H9 (cell line): ENCODE results near the gene QSOX2. TPM values are rescaled to one million over a fixed set of nuclear protein-coding genes. Genes with fewer than 3 reads are reported as not detected.

Source experiments
- DNase-seq: peaks from one replicate; pipeline ENCODE4 v3.0.0-alpha.2; 2017
- H2AFZ ChIP-seq: one replicate; pipeline ENCODE4 v1.6.1; 2013; ENCODE audit warnings: mild to moderate bottlenecking, low read length, control low read depth, moderate library complexity
- H2AK5ac ChIP-seq: 2 replicates; pipeline ENCODE4 v1.6.1; 2013; ENCODE audit warnings: low read length, control low read depth, mixed read lengths; ENCODE audit not compliant: insufficient read length
- H2BK120ac ChIP-seq: one replicate; pipeline ENCODE4 v1.6.1; 2013; ENCODE audit warnings: low read depth, mild to moderate bottlenecking, low read length, control low read depth, inconsistent platforms; ENCODE audit not compliant: poor library complexity, severe bottlenecking
- H2BK12ac ChIP-seq: 2 replicates; pipeline ENCODE4 v1.6.1; 2013; ENCODE audit warnings: low read length, control low read depth, mixed read lengths, low read depth; ENCODE audit not compliant: insufficient read length
- H2BK15ac ChIP-seq: 2 replicates; pipeline ENCODE4 v1.6.1; 2013; ENCODE audit warnings: low read depth, low read length, control low read depth
- H2BK20ac ChIP-seq: one replicate; pipeline ENCODE4 v1.6.1; 2013; ENCODE audit warnings: low read depth, mild to moderate bottlenecking, low read length, control low read depth, inconsistent platforms; ENCODE audit not compliant: poor library complexity, severe bottlenecking
- H2BK5ac ChIP-seq: 2 replicates; pipeline ENCODE4 v1.6.1; 2013; ENCODE audit warnings: low read length, control low read depth, mixed read lengths; ENCODE audit not compliant: insufficient read length
- H3K14ac ChIP-seq: 2 replicates; pipeline ENCODE4 v1.6.1; 2013; ENCODE audit warnings: low read length, control low read depth; ENCODE audit not compliant: insufficient read depth
- H3K18ac ChIP-seq: 2 replicates; pipeline ENCODE4 v1.6.1; 2013; ENCODE audit warnings: low read depth, mild to moderate bottlenecking, mixed read lengths, low read length, control low read depth; ENCODE audit not compliant: insufficient read length
- H3K23ac ChIP-seq: 2 replicates; pipeline ENCODE4 v1.6.1; 2013; ENCODE audit warnings: low read length, control low read depth, mixed read lengths, low read depth; ENCODE audit not compliant: insufficient read length
- H3K23me2 ChIP-seq: 2 replicates; pipeline ENCODE4 v1.6.1; 2013; ENCODE audit warnings: low read depth, mild to moderate bottlenecking, mixed read lengths, low read length, control low read depth; ENCODE audit not compliant: insufficient read length, poor library complexity, severe bottlenecking
- H3K27ac ChIP-seq: 2 replicates; pipeline ENCODE4 v1.5.1; 2013; ENCODE audit warnings: low read length, control low read depth, mixed read lengths, low read depth; ENCODE audit not compliant: insufficient read length
- H3K27me3 ChIP-seq: 2 replicates; pipeline ENCODE4 v1.6.1; 2013; ENCODE audit warnings: low read length, control low read depth, inconsistent platforms; ENCODE audit not compliant: insufficient read depth
- H3K4ac ChIP-seq: 2 replicates; pipeline ENCODE4 v1.6.1; 2013; ENCODE audit warnings: low read depth, mild to moderate bottlenecking, control low read depth, inconsistent platforms, low read length, moderate library complexity
- H3K4me1 ChIP-seq: 2 replicates; pipeline ENCODE4 v1.6.1; 2013; ENCODE audit warnings: low read length, control low read depth, inconsistent platforms; ENCODE audit not compliant: insufficient read depth
- H3K4me2 ChIP-seq: 2 replicates; pipeline ENCODE4 v1.6.1; 2013; ENCODE audit warnings: low read length, control low read depth, mixed read lengths; ENCODE audit not compliant: insufficient read length, insufficient read depth
- H3K56ac ChIP-seq: 2 replicates; pipeline ENCODE4 v1.6.1; 2013; ENCODE audit warnings: low read depth, mild to moderate bottlenecking, mixed read lengths, low read length, control low read depth; ENCODE audit not compliant: insufficient read length
- H3K79me1 ChIP-seq: 2 replicates; pipeline ENCODE4 v1.6.1; 2013; ENCODE audit warnings: low read depth, mild to moderate bottlenecking, moderate library complexity, low read length, control low read depth, inconsistent platforms; ENCODE audit not compliant: insufficient read depth, poor library complexity, severe bottlenecking
- H3K79me2 ChIP-seq: 2 replicates; pipeline ENCODE4 v1.6.1; 2013; ENCODE audit warnings: low read length, control low read depth, inconsistent platforms; ENCODE audit not compliant: insufficient read depth
- H3K9ac ChIP-seq: 2 replicates; pipeline ENCODE4 v1.6.1; 2013; ENCODE audit warnings: low read length, control low read depth, mixed read lengths; ENCODE audit not compliant: insufficient read length; ENCODE audit errors: extremely low read depth
- H3K9me3 ChIP-seq: one replicate; pipeline ENCODE4 v1.6.1; 2013; ENCODE audit warnings: low read depth, low read length, inconsistent platforms; ENCODE audit not compliant: control insufficient read depth
- H3T11ph ChIP-seq: one replicate; pipeline ENCODE4 v1.6.1; 2013; ENCODE audit warnings: mild to moderate bottlenecking, low read length, control low read depth, inconsistent platforms
- H4K20me1 ChIP-seq: one replicate; pipeline ENCODE4 v1.6.1; 2013; ENCODE audit not compliant: control insufficient read depth, insufficient read length, insufficient read depth
- H4K5ac ChIP-seq: 2 replicates; pipeline ENCODE4 v1.6.1; 2013; ENCODE audit warnings: low read depth, mild to moderate bottlenecking, mixed read lengths, low read length, control low read depth; ENCODE audit not compliant: insufficient read length
- H4K8ac ChIP-seq: replicated peaks from 2 replicates; pipeline ENCODE4 v1.6.1; 2013; ENCODE audit warnings: low read length, control low read depth, mixed read lengths, low read depth; ENCODE audit not compliant: insufficient read length
- H4K91ac ChIP-seq: 2 replicates; pipeline ENCODE4 v1.6.1; 2013; ENCODE audit warnings: low read depth, mild to moderate bottlenecking, moderate library complexity, mixed read lengths, low read length, control low read depth; ENCODE audit not compliant: insufficient read length
- H3K27ac Mint-ChIP-seq, 3 experiments: 2 replicates in 2 of 3; 3 replicates in 1 of 3; pipeline ENCODE4 v1.8.0; 2020 to 2021; ENCODE audit warnings: mixed read lengths in 3 of 3, mild to moderate bottlenecking in 1 of 3, moderate library complexity in 1 of 3
- H3K27me3 Mint-ChIP-seq: 2 replicates; pipeline ENCODE4 v1.8.0; 2021; ENCODE audit warnings: low read depth, mild to moderate bottlenecking, moderate library complexity, mixed read lengths
- H3K36me3 Mint-ChIP-seq, 3 experiments: 2 replicates in 2 of 3; 3 replicates in 1 of 3; pipeline ENCODE4 v1.8.0; 2020 to 2021; ENCODE audit warnings: low read depth in 3 of 3, mixed read lengths in 3 of 3; ENCODE audit not compliant: insufficient read depth in 1 of 3
- H3K4me1 Mint-ChIP-seq, 2 experiments: 2 replicates each; pipeline ENCODE4 v1.8.0; 2020; ENCODE audit warnings: mixed read lengths in 2 of 2
- H3K4me3 Mint-ChIP-seq, 2 experiments: 2 replicates in 1 of 2; 3 replicates in 1 of 2; pipeline ENCODE4 v1.8.0; 2020 to 2021; ENCODE audit warnings: mild to moderate bottlenecking in 2 of 2, mixed read lengths in 2 of 2, moderate library complexity in 1 of 2
- H3K9me3 Mint-ChIP-seq, 2 experiments: 2 replicates in 1 of 2; 3 replicates in 1 of 2; pipeline ENCODE4 v1.8.0; 2020; ENCODE audit warnings: mild to moderate bottlenecking in 2 of 2, mixed read lengths in 2 of 2, moderate library complexity in 1 of 2
- CTCF ChIP-seq: fragments of 200-600 bp; sonication (generic); conservative IDR thresholded peaks from 3 replicates; pipeline ENCODE4 v1.8.0; 2021; ENCODE audit warnings: antibody characterized with exemption, mild to moderate bottlenecking
- WGBS: extraction: QIAGEN DNeasy Blood & Tissue Kit; methylation state at CpG from one replicate; pipeline ENCODE4 v1.1.7; 2013; ENCODE audit warnings: missing lambda C conversion rate, low lambda C conversion rate, mixed read lengths; ENCODE audit not compliant: insufficient read length; ENCODE audit errors: extremely low coverage; 5-methylcytosine and 5-hydroxymethylcytosine counted together
- total RNA-seq: library from RNA; stranded (reverse); gene quantifications from 2 replicates; pipeline ENCODE4 v1.2.1, GENCODE V29; 2021

The QSOX2 gene
- total RNA-seq, 1 experiment from 2014 or later: 25.8 TPM

GRCh38 chr9:136282272-136282861, 36.8 kb upstream of the QSOX2 start:
- no peak overlapping the region for H2BK120ac ChIP-seq
- H2BK5ac ChIP-seq: no peak overlapping the region
- peaks cover 7% of the 10 kb centered on the region for H3K27me3 Mint-ChIP-seq
- no peak overlapping the region for H3T11ph ChIP-seq
- H3K27me3 ChIP-seq: no peaks in the 10 kb centered on the region
- WGBS: no CpG with 5 or more reads among the region's 14 CpGs
- H3K79me2 ChIP-seq: no peaks in the 10 kb centered on the region
- H3K36me3 Mint-ChIP-seq: no peaks in the 10 kb centered on the region
- H3K4me3 Mint-ChIP-seq: no peak overlapping the region
- H3K14ac ChIP-seq: no peak overlapping the region
- no peak overlapping the region for H3K9ac ChIP-seq
- H4K5ac ChIP-seq: no peak overlapping the region
- H3K4me1 ChIP-seq: no peaks in the 10 kb centered on the region
- H3K18ac ChIP-seq: no peak overlapping the region
- no peak overlapping the region for H4K8ac ChIP-seq
- H4K20me1 ChIP-seq: no peaks in the 10 kb centered on the region
- H3K4me1 Mint-ChIP-seq: peaks cover 4 to 7% of the 10 kb centered on the region in 2 experiments; a peak in 2 of 4 replicates
- no peak overlapping the region for H3K56ac ChIP-seq
- no peak overlapping the region for H2BK20ac ChIP-seq
- no peak for DNase-seq
- no peaks in the 10 kb centered on the region for H3K79me1 ChIP-seq
- peaks cover 3% of the 10 kb centered on the region for H3K23me2 ChIP-seq
- H3K9me3 Mint-ChIP-seq: peaks cover 0 to 3% of the 10 kb centered on the region in 2 experiments; a peak in 2 of 5 replicates
- H2BK12ac ChIP-seq: no peak overlapping the region
- TF ChIP-seq CTCF: no peak
- no peak overlapping the region for H3K4me2 ChIP-seq
- no peak overlapping the region for H3K23ac ChIP-seq
- no peak overlapping the region for H4K91ac ChIP-seq
- no peak overlapping the region for H2BK15ac ChIP-seq
- no peak overlapping the region for H3K4ac ChIP-seq
- no peak overlapping the region for H2AK5ac ChIP-seq
- no peak overlapping the region for H3K27ac ChIP-seq
- H3K9me3 ChIP-seq: no peaks in the 10 kb centered on the region
- H3K27ac Mint-ChIP-seq: peak overlapping the region in 1 of 3 experiments; percentile 74; a peak in 1 of 7 replicates
- no peak overlapping the region for H2AFZ ChIP-seq
